Spinal cord (tissue), 10 donors: Measurements from ENCODE around the gene SWSAP1. TPM values are rescaled to one million over a fixed set of nuclear protein-coding genes. Genes with fewer than 3 reads are reported as not detected.
A peak's percentile ranks its signal among the peaks of the same experiment; 100 is the strongest.
"Not testable (repeated sequence)": the region's sequence is repeated elsewhere in the genome, so short reads cannot be mapped to it uniquely, and the experiment has no call there.

ENCODE experiments used
- DNase-seq, 6 donors: peaks; one replicate each; pipeline versions ENCODE4 v3.0.0 to v3.0.0-alpha.2; 2013 to 2015; ENCODE audit warnings: low spot score in 6 of 6, low read depth in 4 of 6
- H3K27ac ChIP-seq: one replicate; pipeline ENCODE4 v1.5.1; 2013; ENCODE audit warnings: low read depth, low read length, control low read depth
- H3K27me3 ChIP-seq: one replicate; pipeline ENCODE4 v1.6.1; 2013; ENCODE audit warnings: low read length; ENCODE audit not compliant: control insufficient read depth, insufficient read depth
- H3K36me3 ChIP-seq: one replicate; pipeline ENCODE4 v1.6.1; 2013; ENCODE audit warnings: low read length; ENCODE audit not compliant: control insufficient read depth, insufficient read depth
- H3K4me1 ChIP-seq: one replicate; pipeline ENCODE4 v1.6.1; 2013; ENCODE audit warnings: low read length; ENCODE audit not compliant: control insufficient read depth, insufficient read depth
- H3K4me3 ChIP-seq: one replicate; pipeline ENCODE4 v1.5.1; 2013; ENCODE audit warnings: low read depth, low read length, control low read depth
- H3K9me3 ChIP-seq: one replicate; pipeline ENCODE4 v1.6.1; 2013; ENCODE audit warnings: low read length; ENCODE audit not compliant: control insufficient read depth, insufficient read depth
- WGBS: methylation state at CpG from one replicate; pipeline ENCODE4 v1.1.5; 2013; ENCODE audit warnings: missing lambda C conversion rate; ENCODE audit not compliant: insufficient coverage; 5-methylcytosine and 5-hydroxymethylcytosine counted together
- polyA plus RNA-seq, 2 donors: library from polyadenylated mRNA; unstranded; fragments of 120-200 nt; gene quantifications; one replicate each; pipeline ENCODE4 v1.2.1, GENCODE V29; 2013; ENCODE audit not compliant: insufficient read length in 2 of 2
- total RNA-seq, 2 donors: library from RNA; depleted of rRNA in 1 of 2; stranded (reverse); fragments of 120-200 nt in 1 of 2; fragments of >200 nt in 1 of 2; gene quantifications; one replicate each; pipeline versions ENCODE4 v1.2.3 to v1.2.4, GENCODE V29; 2013 to 2014
- donor health status: healthy.

The SWSAP1 gene
- total and polyA plus RNA-seq, 4 donors: 0.50 to 2.6 (median 2.4) TPM

DNA sequence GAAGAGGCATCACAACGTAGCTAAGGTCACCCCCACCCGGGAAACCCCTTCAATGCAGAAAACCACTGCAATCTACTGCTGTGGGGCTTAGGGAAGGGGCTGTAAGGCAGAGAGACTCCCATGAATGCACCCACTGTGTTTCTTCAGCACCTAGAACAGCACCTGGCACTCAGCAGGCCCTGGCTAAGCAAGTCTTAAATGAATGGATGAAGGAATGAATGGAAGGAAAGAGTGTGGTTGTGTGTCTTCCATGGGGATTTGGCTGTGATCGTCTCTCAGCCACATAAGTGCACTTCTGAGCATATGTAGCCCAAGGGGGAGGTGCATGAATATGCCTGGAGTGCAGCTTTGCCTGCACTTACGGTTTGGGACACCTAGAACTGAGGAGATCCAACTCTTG lies 25.3 kb upstream of the SWSAP1 start:
- 65% methylated on average over 3 of the region's 4 CpGs for WGBS
- no peaks in the 10 kb centered on the region for H3K27me3 ChIP-seq
- no peak overlapping the region for H3K27ac ChIP-seq
- no peaks in the 10 kb centered on the region for H3K9me3 ChIP-seq
- H3K4me1 ChIP-seq: peaks cover 23% of the 10 kb centered on the region
- H3K4me3 ChIP-seq: no peak overlapping the region
- peaks cover 2% of the 10 kb centered on the region for H3K36me3 ChIP-seq
- DNase-seq: no peak

DNA sequence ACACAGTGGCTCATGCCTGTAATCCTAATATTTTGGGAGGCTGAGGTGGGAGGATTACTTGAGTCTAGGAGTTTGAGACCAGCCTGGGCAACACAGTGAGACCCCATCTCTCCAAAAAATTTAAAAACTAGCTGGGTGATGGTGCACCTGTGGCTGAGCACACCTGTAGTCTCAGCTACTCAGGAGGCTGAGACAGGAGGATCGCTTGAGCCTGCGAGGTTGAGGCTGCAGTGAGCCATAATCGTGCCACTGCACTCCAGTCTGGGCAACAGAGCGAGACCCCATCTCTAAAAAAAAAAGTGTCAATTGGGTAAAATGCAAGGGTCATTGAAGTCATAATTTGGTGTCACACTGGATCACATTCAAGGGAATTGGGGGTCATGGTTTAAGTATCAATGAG lies 20.4 kb upstream of the SWSAP1 start:
- H3K27ac ChIP-seq, H3K9me3 ChIP-seq, DNase-seq, H3K27me3 ChIP-seq, H3K4me3 ChIP-seq: not testable (repeated sequence)
- H3K4me1 ChIP-seq: peaks cover 28% of the 10 kb centered on the region
- peaks cover 28% of the 10 kb centered on the region for H3K36me3 ChIP-seq
- WGBS: 94% methylated on average over 4 of the region's 4 CpGs

DNA sequence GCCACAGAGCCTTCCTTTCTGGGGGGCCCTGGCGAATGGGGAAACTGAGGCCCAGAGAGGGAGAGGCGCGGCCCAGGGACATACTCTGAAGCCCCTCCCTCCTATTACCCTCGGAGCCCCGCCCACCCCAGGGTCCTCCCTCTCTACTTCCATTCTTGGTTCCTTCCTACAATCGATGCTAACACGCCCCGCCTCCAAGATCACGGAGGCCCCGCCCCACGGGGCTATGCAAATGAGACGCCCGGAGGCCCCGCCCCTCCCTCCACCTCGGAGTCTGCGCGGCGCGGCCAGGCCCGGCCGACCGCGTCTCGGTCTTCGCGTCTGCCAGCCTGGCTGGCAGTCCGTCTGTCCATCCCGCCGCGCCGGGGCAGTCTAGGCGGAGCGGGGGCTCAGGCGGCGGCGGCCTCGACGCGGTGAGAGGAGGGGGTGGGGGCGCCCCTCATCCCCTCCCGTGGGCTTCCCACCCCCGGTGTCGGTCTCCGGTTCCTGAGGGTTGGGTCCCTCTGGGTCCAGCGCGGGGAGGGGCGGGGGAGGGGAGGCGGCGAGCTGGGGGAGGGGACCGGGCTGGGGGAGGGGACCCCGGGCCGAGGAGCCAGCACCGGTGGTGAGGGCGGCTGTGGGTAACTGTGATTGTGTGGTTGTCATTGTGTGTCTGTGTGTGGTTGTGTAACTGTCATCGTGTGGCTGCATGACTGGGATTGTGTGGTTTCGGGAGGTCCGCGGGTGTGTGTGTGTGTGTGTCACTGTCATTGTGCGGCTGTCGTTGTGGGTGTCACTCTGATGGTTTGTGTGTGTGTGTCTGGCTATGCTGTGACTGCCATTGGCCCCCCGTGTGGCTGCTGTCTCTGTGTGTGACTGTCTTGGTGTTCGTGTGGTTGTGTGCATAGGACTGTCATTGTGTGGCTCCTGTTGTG lies 19.0 kb upstream of the SWSAP1 start, which contains the start of gene PLPPR2:
Gene PLPPR2, plus strand, starts transcription at position 273 of the 914 bp plus-strand sequence. CDS start 2,242 bp downstream, outside the sequence.
- peak in 5 of 6 donors; percentile 91 to 99 (median 93) for DNase-seq
- 3% methylated on average over 46 of the region's 62 CpGs for WGBS
- H3K27ac ChIP-seq: peak within 1 kb of the TSS; percentile 8
- peaks cover 28% of the 10 kb centered on the region for H3K4me1 ChIP-seq
- peak within 1 kb of the TSS; percentile 67 for H3K4me3 ChIP-seq
- H3K9me3 ChIP-seq: no peaks in the 10 kb centered on the region
- peaks cover 41% of the 10 kb centered on the region for H3K36me3 ChIP-seq
- H3K27me3 ChIP-seq: no peaks in the 10 kb centered on the region

DNA sequence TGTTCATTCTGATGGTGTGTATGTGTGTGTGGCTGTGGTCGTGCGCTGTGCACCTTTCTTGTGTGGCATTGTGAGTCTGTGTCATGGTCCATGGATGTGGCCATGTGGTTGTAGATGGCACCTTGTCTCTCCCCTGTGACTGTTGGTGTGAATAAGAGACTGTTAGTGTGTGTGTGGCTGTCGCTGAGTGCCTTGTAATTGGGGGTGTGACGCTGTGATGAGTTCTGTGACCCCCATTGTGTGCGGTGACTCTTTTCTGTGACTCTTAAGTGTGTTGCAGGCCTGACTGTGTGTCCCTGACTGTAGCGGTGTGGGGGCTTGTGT lies 18.4 kb upstream of the SWSAP1 start:
- 64% methylated on average over 6 of the region's 6 CpGs for WGBS
- Histone ChIP-seq H3K4me3 (peak overlapping the region; percentile 67), H3K27ac (no peak overlapping the region), H3K4me1 (peaks cover 28% of the 10 kb centered on the region), H3K36me3 (peaks cover 47% of the 10 kb centered on the region), H3K9me3 (no peaks in the 10 kb centered on the region), H3K27me3 (no peaks in the 10 kb centered on the region)
- no peak for DNase-seq

DNA sequence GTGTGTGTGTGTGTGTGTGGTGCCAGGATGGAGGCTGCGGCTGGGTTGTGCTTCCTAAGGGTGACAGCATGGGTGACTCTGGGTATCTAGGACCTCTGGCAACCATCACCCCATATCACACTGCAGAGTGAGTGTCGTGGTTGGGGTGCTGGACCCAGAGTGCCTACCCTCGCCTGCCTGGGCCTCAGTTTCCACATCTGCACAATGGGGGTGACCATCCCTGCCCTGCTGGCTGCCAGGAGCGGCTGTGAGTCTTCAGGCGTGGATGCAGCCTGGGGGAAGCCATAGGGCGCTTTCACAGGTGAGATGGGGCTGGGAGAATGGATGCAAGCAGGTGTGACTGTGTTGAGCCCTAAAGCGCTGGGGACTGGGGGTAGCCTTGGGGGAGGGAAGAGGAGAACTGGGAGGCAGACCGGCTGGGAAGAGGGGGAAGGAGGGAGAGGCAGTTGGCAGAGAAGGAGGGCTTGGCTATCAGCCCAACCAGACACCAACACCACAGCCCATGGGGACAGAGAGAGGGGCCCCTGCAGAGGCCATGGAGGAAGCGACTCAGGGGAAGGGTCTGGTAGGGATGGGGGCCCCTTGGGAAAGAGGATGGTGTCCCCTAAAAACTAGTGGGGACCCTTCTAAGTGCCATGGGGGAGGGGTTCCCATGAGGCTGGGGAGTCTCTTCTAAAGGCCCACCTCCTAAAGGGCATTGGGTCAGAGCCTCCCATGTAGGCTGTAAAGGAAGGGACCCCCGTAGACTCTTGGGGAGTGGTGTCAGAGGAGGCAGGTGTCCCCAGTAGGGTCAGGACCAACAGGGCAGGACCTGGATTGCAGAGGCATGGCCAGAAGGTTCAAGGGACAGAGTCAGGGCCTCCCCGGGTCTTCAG lies 17.6 kb upstream of the SWSAP1 start:
- no peaks in the 10 kb centered on the region for H3K27me3 ChIP-seq
- no peak for DNase-seq
- H3K9me3 ChIP-seq: no peaks in the 10 kb centered on the region
- H3K36me3 ChIP-seq: peaks cover 56% of the 10 kb centered on the region
- H3K4me3 ChIP-seq: peak overlapping the region; percentile 67
- H3K4me1 ChIP-seq: peaks cover 32% of the 10 kb centered on the region
- 81% methylated on average over 6 of the region's 11 CpGs for WGBS
- no peak overlapping the region for H3K27ac ChIP-seq

DNA sequence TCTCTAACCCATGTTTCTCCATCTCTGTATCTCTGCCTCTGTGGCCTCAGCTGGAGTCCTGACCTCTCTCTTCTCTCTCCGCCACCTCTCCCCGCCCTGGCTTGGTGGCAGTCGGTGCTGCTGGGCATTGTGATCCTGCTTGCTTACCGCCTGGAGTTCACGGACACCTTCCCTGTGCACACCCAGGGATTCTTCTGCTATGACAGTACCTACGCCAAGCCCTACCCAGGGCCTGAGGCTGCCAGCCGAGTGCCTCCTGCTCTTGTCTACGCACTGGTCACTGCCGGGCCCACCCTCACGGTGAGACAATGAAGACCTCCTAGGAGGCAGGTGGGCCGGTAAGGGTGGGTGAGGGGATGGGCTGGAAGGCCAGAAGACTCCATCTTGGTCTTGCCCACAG lies 15.0 kb upstream of the SWSAP1 start:
- WGBS: 82% methylated on average over 11 of the region's 11 CpGs
- H3K27ac ChIP-seq: no peak overlapping the region

DNA sequence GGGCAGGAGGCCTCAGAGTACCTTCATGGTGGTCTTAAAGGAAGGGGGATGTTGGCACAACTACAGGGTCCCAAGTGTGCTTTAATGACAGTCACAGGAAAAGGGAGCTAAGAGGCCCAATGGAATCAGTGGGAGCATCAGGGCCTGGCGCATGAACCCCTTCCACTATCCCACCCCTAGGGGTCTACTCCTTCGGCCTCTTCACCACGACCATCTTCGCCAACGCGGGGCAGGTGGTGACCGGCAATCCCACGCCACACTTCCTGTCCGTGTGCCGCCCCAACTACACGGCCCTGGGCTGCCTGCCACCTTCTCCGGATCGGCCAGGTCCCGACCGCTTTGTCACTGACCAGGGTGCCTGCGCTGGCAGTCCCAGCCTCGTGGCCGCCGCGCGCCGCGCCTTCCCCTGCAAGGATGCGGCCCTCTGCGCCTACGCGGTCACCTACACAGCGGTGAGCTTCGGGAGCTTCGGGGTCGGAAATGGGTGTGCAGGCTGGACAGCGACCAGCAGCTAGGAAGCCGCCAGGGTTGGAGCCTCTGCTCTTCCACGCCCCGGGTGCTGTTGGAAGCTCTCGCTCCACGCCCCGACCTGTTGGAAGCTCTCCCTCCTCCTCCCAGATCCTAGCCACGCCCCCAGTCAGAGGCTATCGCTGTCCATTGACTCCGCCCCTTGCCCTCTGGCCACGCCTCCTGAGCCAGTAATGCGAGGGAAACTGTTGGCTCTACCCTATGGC lies 13.3 kb upstream of the SWSAP1 start:
- no peaks in the 10 kb centered on the region for H3K9me3 ChIP-seq
- H3K4me3 ChIP-seq: no peak overlapping the region
- WGBS: 33% methylated on average over 43 of the region's 43 CpGs
- H3K27ac ChIP-seq: no peak overlapping the region
- H3K4me1 ChIP-seq: peaks cover 35% of the 10 kb centered on the region
- H3K36me3 ChIP-seq: peaks cover 96% of the 10 kb centered on the region
- DNase-seq: no peak
- H3K27me3 ChIP-seq: no peaks in the 10 kb centered on the region

More for the DNA sequence above, 15.0 kb upstream of the SWSAP1 start:
- DNase-seq: no peak
- Histone ChIP-seq H3K36me3 (peaks cover 79% of the 10 kb centered on the region), H3K4me3 (no peak overlapping the region), H3K4me1 (peaks cover 35% of the 10 kb centered on the region), H3K27me3 (no peaks in the 10 kb centered on the region), H3K9me3 (no peaks in the 10 kb centered on the region)

DNA sequence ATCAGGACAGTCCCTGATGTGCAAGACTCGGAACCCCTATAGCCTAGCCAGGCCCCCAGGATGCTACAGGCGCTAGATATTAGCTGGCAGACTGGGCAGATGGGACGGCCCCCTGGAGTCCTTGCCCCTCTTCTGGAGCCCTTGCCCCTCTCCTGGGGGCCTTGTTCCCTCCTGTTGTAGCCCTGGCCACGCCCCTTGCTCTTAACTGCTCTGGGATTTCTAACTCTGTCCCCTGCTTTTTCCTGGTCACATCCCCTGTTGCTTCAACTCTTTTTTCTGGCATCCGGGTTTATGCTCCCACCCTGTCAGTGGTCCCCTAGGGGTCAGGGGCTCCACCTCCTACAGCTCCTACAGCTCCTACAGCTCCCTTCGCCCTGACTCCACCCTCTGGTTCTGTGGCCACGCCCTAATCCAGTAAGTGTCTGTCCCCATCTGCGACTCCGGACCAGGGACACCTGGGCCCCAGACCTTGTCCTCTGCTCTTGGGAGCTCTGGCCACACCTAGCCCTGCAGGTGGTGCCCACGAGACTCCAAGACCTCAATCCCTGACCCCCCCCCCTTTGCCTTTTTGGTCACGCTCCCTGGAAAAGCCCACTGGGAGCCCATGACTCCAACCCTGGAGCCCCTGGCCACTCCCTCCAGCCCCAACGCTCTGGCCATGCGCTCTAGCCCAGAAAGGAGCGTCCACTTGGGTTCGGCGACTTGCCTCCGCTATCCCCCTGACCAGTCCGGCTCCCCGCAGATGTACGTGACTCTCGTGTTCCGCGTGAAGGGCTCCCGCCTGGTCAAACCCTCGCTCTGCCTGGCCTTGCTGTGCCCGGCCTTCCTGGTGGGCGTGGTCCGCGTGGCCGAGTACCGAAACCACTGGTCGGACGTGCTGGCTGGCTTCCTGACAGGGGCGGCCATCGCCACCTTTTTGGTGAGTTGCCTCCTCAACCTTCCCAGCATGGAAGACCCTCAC lies 12.4 kb upstream of the SWSAP1 start:
- Histone ChIP-seq H3K27ac (no peak overlapping the region), H3K36me3 (peaks cover 89% of the 10 kb centered on the region), H3K4me1 (peaks cover 26% of the 10 kb centered on the region), H3K9me3 (no peaks in the 10 kb centered on the region), H3K27me3 (no peaks in the 10 kb centered on the region), H3K4me3 (no peak overlapping the region)
- no peak for DNase-seq
- WGBS: 70% methylated on average over 34 of the region's 35 CpGs
